HFFc6 (cell line): Measurements from ENCODE around the gene FLAD1. TPM values are rescaled to one million over a fixed set of nuclear protein-coding genes. Genes with fewer than 3 reads are reported as not detected.

Source experiments
- DNase-seq: peaks from one replicate; pipeline ENCODE4 v3.0.0-alpha.2; 2018
- H3K27ac Mint-ChIP-seq: 2 replicates; pipeline ENCODE4 v1.8.0; 2020; ENCODE audit warnings: mild to moderate bottlenecking, mixed read lengths
- H3K27me3 Mint-ChIP-seq: 2 replicates; pipeline ENCODE4 v1.8.0; 2021; ENCODE audit warnings: mild to moderate bottlenecking, moderate library complexity, mixed read lengths; ENCODE audit not compliant: insufficient read depth
- H3K36me3 Mint-ChIP-seq: 2 replicates; pipeline ENCODE4 v1.8.0; 2021; ENCODE audit warnings: low read depth, mixed read lengths
- H3K4me1 Mint-ChIP-seq: 2 replicates; pipeline ENCODE4 v1.8.0; 2020; ENCODE audit warnings: low read depth, mixed read lengths
- H3K4me3 Mint-ChIP-seq: 2 replicates; pipeline ENCODE4 v1.8.0; 2020; ENCODE audit warnings: mild to moderate bottlenecking, moderate library complexity, mixed read lengths
- H3K9me3 Mint-ChIP-seq: 2 replicates; pipeline ENCODE4 v1.8.0; 2020; ENCODE audit warnings: mild to moderate bottlenecking, mixed read lengths
- CTCF ChIP-seq: fragments of 200-600 bp; sonication (generic); IDR thresholded peaks from 2 replicates; pipeline ENCODE4 v1.5.0; 2021; ENCODE audit warnings: antibody characterized with exemption, mild to moderate bottlenecking
- total RNA-seq, 6 experiments: library from RNA; stranded (reverse); fragmentation: NEBNext Ultra II Directional; extraction: Animal tissue kit (Norgen Biotek cat#: 25700); gene quantifications; 2 replicates in 1 of 6; 3 replicates in 5 of 6; pipeline ENCODE4 v1.2.3, GENCODE V29; 2021

FLAD1 gene
- total RNA-seq, 6 experiments from 2014 or later: 25.1 to 35.3 (median 29.6) TPM

DNA sequence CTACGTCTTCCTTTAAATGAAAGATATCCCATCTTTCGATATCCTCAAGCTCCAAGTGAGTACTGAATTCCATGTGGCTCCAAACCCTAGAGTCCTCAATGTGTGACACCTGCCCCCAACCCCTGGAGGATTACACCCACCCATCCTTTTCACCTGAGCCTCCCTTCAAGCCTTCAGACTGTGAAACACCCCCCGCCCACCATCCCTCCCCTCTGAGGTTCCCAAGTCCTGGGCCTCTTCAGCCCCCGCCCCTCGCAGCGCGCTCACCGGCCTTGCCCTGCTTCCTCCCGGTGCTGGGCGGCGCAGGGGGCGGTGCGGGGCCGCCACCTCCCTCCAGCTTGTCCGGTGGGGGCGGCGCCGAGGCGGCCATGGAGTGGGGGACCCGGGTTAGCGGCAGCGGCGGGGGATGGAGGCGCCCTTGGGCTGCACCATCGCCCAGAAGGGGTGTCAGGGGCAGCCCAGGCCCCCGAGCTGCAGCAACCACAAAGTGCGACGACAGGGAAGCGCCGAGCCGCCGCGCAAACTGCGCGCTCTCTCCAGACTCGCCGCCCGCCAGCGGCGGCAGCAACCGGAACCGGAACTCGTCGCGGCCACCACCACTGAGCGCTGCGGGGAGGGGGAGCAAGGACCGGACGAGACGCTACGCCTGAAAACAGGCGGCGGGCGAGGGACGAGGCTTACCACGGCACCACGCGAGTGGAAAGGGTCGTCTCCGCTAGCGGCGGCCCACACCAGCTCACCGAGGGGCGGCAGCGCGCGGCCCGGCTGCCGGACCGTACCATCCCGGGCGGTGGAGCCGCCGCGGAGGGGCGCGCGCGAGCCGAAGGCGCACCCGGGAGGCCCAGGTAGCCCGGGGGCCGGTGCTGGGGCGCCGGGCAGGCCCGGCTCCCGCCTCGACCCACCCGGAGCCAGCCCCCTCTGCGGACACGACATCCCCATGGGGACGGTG lies 21.7 kb upstream of the FLAD1 start, which contains the start of gene PYGO2:
Gene PYGO2, minus strand, starts transcription at position 576 of the 949 bp plus-strand sequence. Its CDS starts 206 bp downstream, at position 370.
- peaks cover 24% of the 10 kb centered on the region for H3K36me3 Mint-ChIP-seq
- H3K9me3 Mint-ChIP-seq: no peaks in the 10 kb centered on the region
- peak; percentile 70 for DNase-seq
- peak within 1 kb of the TSS; percentile 94 for H3K4me3 Mint-ChIP-seq
- TF ChIP-seq CTCF: peak; percentile 77
- peaks cover 57% of the 10 kb centered on the region for H3K4me1 Mint-ChIP-seq
- H3K27ac Mint-ChIP-seq: peak within 1 kb of the TSS; percentile 89
- H3K27me3 Mint-ChIP-seq: peaks cover 9% of the 10 kb centered on the region; the same call in 1 of the 2 replicates

GRCh38 chr1:154962156-154962749 lies 20.9 kb upstream of the FLAD1 start:
- Mint-ChIP-seq H3K9me3 (no peaks in the 10 kb centered on the region), H3K4me1 (peaks cover 53% of the 10 kb centered on the region), H3K36me3 (peaks cover 24% of the 10 kb centered on the region), H3K27me3 (peaks cover 9% of the 10 kb centered on the region), H3K27ac (peak overlapping the region; percentile 89), H3K4me3 (peak overlapping the region; percentile 85)
- peak; percentile 16 for TF ChIP-seq CTCF
- DNase-seq: no peak

DNA sequence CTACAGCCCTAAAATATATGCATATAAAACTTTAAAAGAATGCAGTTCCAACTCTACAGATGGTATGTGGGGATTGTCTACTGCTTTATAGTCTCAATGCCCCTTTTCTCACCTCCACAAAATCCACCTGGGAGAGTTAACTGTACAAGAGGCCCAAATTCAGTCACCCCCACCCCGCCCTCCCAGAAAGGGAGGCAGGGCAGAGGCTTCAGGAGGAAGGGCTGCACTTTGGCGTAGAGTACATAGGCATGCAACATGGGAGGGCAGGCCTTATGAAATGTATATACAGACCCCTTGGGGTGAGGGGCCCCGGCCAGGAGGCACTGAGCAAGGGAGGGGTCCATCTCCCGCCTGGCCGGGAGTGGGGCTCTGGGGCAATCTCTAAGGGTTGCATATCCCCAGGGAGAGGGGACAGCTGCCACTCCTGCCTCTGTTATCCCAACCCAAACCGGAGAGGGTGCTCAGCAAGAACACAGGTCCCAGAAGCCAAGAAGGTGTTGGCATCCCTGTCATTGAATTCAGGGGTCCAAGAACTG lies 20.3 kb upstream of the FLAD1 start:
- H3K9me3 Mint-ChIP-seq: no peaks in the 10 kb centered on the region

DNA sequence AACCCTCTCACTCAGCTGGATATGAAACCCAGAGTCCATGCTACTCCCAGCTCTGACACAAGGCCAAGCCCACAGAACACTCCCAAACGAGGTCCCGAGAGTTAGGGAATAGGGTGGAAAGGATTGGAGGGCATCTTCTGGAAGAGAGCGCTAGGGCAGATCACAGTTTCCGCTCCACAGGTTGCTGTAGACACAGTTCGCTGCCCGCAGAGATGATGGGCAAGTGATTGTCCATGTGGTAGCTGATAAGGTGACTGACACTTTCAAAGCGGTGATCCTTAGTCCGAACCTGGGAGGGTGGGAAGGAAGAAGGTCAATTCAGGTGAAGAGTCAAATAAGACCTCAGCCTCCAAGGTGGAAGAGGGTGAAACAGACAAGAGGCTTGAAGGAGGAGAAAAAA lies 19.5 kb upstream of the FLAD1 start:
- TF ChIP-seq CTCF: no peak
- Mint-ChIP-seq H3K36me3 (peaks cover 34% of the 10 kb centered on the region), H3K27me3 (peaks cover 9% of the 10 kb centered on the region), H3K4me3 (0 out of 2 replicates have a peak overlapping the region, but pooled peaks have one; percentile 9), H3K27ac (peak overlapping the region; percentile 67), H3K4me1 (peaks cover 62% of the 10 kb centered on the region), H3K9me3 (no peaks in the 10 kb centered on the region)
- no peak for DNase-seq

More for the DNA sequence above, 20.3 kb upstream of the FLAD1 start:
- Mint-ChIP-seq H3K27me3 (peaks cover 9% of the 10 kb centered on the region), H3K36me3 (peaks cover 26% of the 10 kb centered on the region), H3K4me1 (peaks cover 54% of the 10 kb centered on the region), H3K4me3 (peak overlapping the region; percentile 85), H3K27ac (peak overlapping the region; percentile 89)
- TF ChIP-seq CTCF: no peak
- no peak for DNase-seq

- no peaks in the 10 kb centered on the region for H3K9me3 Mint-ChIP-seq
- H3K27ac Mint-ChIP-seq: peak overlapping the region; percentile 67
- peaks cover 69% of the 10 kb centered on the region for H3K4me1 Mint-ChIP-seq
- H3K36me3 Mint-ChIP-seq: peaks cover 41% of the 10 kb centered on the region
- peaks cover 13% of the 10 kb centered on the region for H3K27me3 Mint-ChIP-seq
- no peak for TF ChIP-seq CTCF
- H3K4me3 Mint-ChIP-seq: no peak overlapping the region
- no peak for DNase-seq
Measured at GRCh38 chr1:154964359-154964758, 18.8 kb upstream of the FLAD1 start.
